SK-N-SH (cell line): Measurements from ENCODE around the gene RYR3. TPM values are rescaled to one million over a fixed set of nuclear protein-coding genes. Genes with fewer than 3 reads are reported as not detected.

Experiments used
- CTCF ChIA-PET: fragments of 300-600, 350-600 bp; formaldehyde crosslinking; extraction: SDS; loops from one replicate; lab custom pipeline; 2021; lab: Yijun Ruan, JAX
- POLR2A ChIA-PET: fragments of 350-600 bp; sonication (Branson Sonifier 250); formaldehyde crosslinking; extraction: SDS; loops from one replicate; lab custom pipeline; 2020; ENCODE audit warnings: antibody characterized with exemption, inconsistent platforms; lab: Yijun Ruan, JAX
- DNase-seq: peaks from one replicate; pipeline ENCODE4 v3.0.0; 2012
- H2AFZ ChIP-seq: fragments of 200-600 bp; sonication (generic); 2 replicates; pipeline ENCODE4 v1.8.1; 2016; ENCODE audit warnings: antibody characterized with exemption, mild to moderate bottlenecking, low read depth
- H3F3A ChIP-seq: fragments of 200-600 bp; sonication (generic); replicated peaks from 2 replicates; pipeline ENCODE3; 2016; ENCODE audit warnings: antibody characterized with exemption, mild to moderate bottlenecking; ENCODE audit not compliant: insufficient read depth
- H3K27ac ChIP-seq, 2 experiments: fragments of 200-500 bp in 1 of 2; fragments of 200-600 bp in 1 of 2; sonication (Bioruptor generic) in 1 of 2; sonication (generic), shearing (Covaris generic) in 1 of 2; 2 replicates each; pipeline versions ENCODE4 v1.5.1 to v1.6.1; 2014 to 2016; ENCODE audit warnings: low read depth in 2 of 2, inconsistent platforms in 1 of 2, low read length in 1 of 2, mild to moderate bottlenecking in 1 of 2, mixed read lengths in 1 of 2
- H3K27me3 ChIP-seq: fragments of 200-600 bp; sonication (generic), shearing (Covaris generic); 2 replicates; pipeline ENCODE4 v1.6.1; 2016; ENCODE audit warnings: mixed run types; ENCODE audit not compliant: insufficient read depth
- H3K36me3 ChIP-seq, 2 experiments: fragments of 200-500 bp in 1 of 2; fragments of 200-600 bp in 1 of 2; sonication (Bioruptor generic) in 1 of 2; sonication (generic) in 1 of 2; replicated peaks in 1 of 2; 2 replicates each; pipeline versions ENCODE3 to v1.5.1; 2014 to 2016; ENCODE audit warnings: low read length in 1 of 2, mild to moderate bottlenecking in 1 of 2; ENCODE audit not compliant: insufficient read depth in 2 of 2, control insufficient read depth in 1 of 2
- H3K4me1 ChIP-seq, 2 experiments: fragments of 200-500 bp in 1 of 2; fragments of 200-600 bp in 1 of 2; sonication (Bioruptor generic) in 1 of 2; sonication (generic), shearing (Covaris generic) in 1 of 2; 2 replicates each; pipeline versions ENCODE4 v1.5.1 to v1.6.1; 2014 to 2016; ENCODE audit warnings: low read depth in 1 of 2, low read length in 1 of 2, mixed run types in 1 of 2; ENCODE audit not compliant: insufficient read depth in 2 of 2, control insufficient read depth in 1 of 2
- H3K4me2 ChIP-seq: fragments of 200-600 bp; sonication (generic), shearing (Covaris generic); 2 replicates; pipeline ENCODE4 v1.6.1; 2017; ENCODE audit warnings: mixed run types
- H3K4me3 ChIP-seq, 2 experiments: fragments of 200-500 bp in 1 of 2; fragments of 200-600 bp in 1 of 2; sonication (Bioruptor generic) in 1 of 2; sonication (generic), shearing (Covaris generic) in 1 of 2; 2 replicates each; pipeline versions ENCODE4 v1.5.1 to v1.8.1; 2014 to 2016; ENCODE audit warnings: low read depth in 2 of 2, inconsistent platforms in 1 of 2, low read length in 1 of 2, mild to moderate bottlenecking in 1 of 2, mixed read lengths in 1 of 2, moderate library complexity in 1 of 2
- H3K79me2 ChIP-seq: fragments of 200-600 bp; sonication (generic); 2 replicates; pipeline ENCODE4 v1.8.1; 2017; ENCODE audit warnings: mild to moderate bottlenecking; ENCODE audit not compliant: insufficient read depth
- H3K9ac ChIP-seq: fragments of 200-600 bp; sonication (generic); 2 replicates; pipeline ENCODE4 v1.6.1; 2017; ENCODE audit warnings: mixed run types
- H3K9me2 ChIP-seq: fragments of 200-600 bp; sonication (generic); 2 replicates; pipeline ENCODE4 v1.6.1; 2017; ENCODE audit warnings: mixed run types
- H3K9me3 ChIP-seq: fragments of 200-600 bp; sonication (generic); 2 replicates; pipeline ENCODE4 v1.6.1; 2017; ENCODE audit warnings: mixed run types, mild to moderate bottlenecking, moderate library complexity
- H4K20me1 ChIP-seq: fragments of 200-600 bp; sonication (generic); 2 replicates; pipeline ENCODE4 v1.6.1; 2017; ENCODE audit warnings: mild to moderate bottlenecking, mixed run types; ENCODE audit not compliant: insufficient read depth
- CHD2 ChIP-seq: fragments of 150-350 bp; IDR thresholded peaks from 2 replicates; pipeline ENCODE4 v1.6.1; 2018; ENCODE audit warnings: low read length; ENCODE audit not compliant: partially characterized antibody
- ELF1 ChIP-seq: IDR thresholded peaks from 2 replicates; pipeline ENCODE4 v1.4.0; 2012
- FOSL2 ChIP-seq: IDR thresholded peaks from 2 replicates; pipeline ENCODE4 v1.4.0; 2012; ENCODE audit warnings: low read depth, mild to moderate bottlenecking, moderate library complexity, borderline replicate concordance
- JUND ChIP-seq: IDR thresholded peaks from 2 replicates; pipeline ENCODE4 v1.4.0; 2012
- MEF2A ChIP-seq: IDR thresholded peaks from 2 replicates; pipeline ENCODE4 v1.4.0; 2012; ENCODE audit warnings: low read depth, borderline replicate concordance
- TAF1 ChIP-seq: IDR thresholded peaks from 2 replicates; pipeline ENCODE4 v1.6.1; 2012; ENCODE audit warnings: low read depth, mild to moderate bottlenecking, low read length, moderate library complexity, borderline replicate concordance
- TEAD4 ChIP-seq: IDR thresholded peaks from 2 replicates; pipeline ENCODE4 v1.4.0; 2012; ENCODE audit warnings: mild to moderate bottlenecking, borderline replicate concordance; ENCODE audit not compliant: insufficient read depth
- YY1 ChIP-seq: IDR thresholded peaks from 2 replicates; pipeline ENCODE4 v1.4.0; 2012; ENCODE audit warnings: low read depth, mild to moderate bottlenecking
- WGBS: methylation state at CpG from one replicate; pipeline ENCODE4 v1.1.6; 2017; ENCODE audit warnings: low lambda C conversion rate; 5-methylcytosine and 5-hydroxymethylcytosine counted together
- polyA plus RNA-seq, 3 experiments: library from polyadenylated mRNA; depleted of rRNA; stranded (reverse); fragments of >200 nt; gene quantifications; 2 replicates each; pipeline ENCODE4 v1.2.3, GENCODE V29; 2012
- TF ChIP-seq, protein P1 (sequence below): IDR thresholded peaks from 2 replicates; pipeline ENCODE4 v1.4.0; 2012; ENCODE audit warnings: low read depth, borderline replicate concordance
- TF ChIP-seq, protein P2 (sequence below): fragments of 150-350 bp; IDR thresholded peaks from 2 replicates; pipeline ENCODE4 v1.6.1; 2017; ENCODE audit warnings: antibody characterized with exemption, low read length, low read depth, borderline replicate concordance
- TF ChIP-seq, protein P3 (sequence below): IDR thresholded peaks from 2 replicates; pipeline ENCODE4 v1.4.0; 2012; ENCODE audit warnings: low read depth, borderline replicate concordance
- TF ChIP-seq, protein P4 (sequence below): fragments of 150-350 bp; IDR thresholded peaks from 2 replicates; pipeline ENCODE4 v1.6.1; 2016; ENCODE audit warnings: mild to moderate bottlenecking, low read depth, low read length
- TF ChIP-seq, protein P5 (sequence below): IDR thresholded peaks from 2 replicates; pipeline ENCODE4 v1.4.0; 2012; ENCODE audit warnings: low read depth

The RYR3 gene
- polyA plus RNA-seq, 1 of the 3 experiments (the other 2 are of a cell fraction) = 0.02 TPM

DNA sequence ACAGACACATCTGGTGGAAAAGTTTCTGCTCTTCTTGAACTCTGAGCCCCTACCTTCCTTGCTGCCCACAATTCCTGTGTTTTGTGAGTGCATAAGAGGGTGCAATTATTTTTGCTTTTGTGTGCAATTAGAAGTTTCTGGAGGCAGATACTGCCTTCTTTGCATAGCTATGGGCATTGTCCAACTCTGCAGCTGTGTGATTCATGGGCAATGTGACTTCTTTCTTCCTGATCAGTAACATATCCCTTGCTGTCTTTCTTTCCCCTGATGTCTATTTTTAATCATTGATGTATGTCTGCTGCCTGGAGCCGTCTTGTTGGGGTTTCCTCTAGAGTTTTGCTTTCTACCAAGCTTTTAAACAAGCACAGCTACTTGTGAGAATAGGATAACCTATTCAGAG is 336.0 kb downstream of the RYR3 start:
- Histone ChIP-seq H3F3A (no peaks in the 10 kb centered on the region), H3K79me2 (no peaks in the 10 kb centered on the region), H2AFZ (no peak overlapping the region), H3K4me1 (peaks cover 0 to under 1% of the 10 kb centered on the region in 2 experiments; a peak in 1 of 4 replicates), H3K4me3 (no peak overlapping the region), H3K27me3 (no peaks in the 10 kb centered on the region; the same call in 1 of the 2 replicates), H4K20me1 (no peaks in the 10 kb centered on the region), H3K9me3 (no peaks in the 10 kb centered on the region), H3K27ac (no peak overlapping the region), H3K36me3 (no peaks in the 10 kb centered on the region), H3K9ac (no peak overlapping the region), H3K9me2 (no peaks in the 10 kb centered on the region), H3K4me2 (no peak overlapping the region)
- CTCF ChIA-PET = interaction anchor here (0.8 to 1.3 kb wide), 3 partner anchors 13 to 355 kb away, joined by 3 to 5 read pairs (median 4); no protein-coding TSS in a partner anchor
- POLR2A ChIA-PET = no interaction called here
- DNase-seq = no peak
- no peak for TF ChIP-seq TEAD4
- TF ChIP-seq, protein P1, sequence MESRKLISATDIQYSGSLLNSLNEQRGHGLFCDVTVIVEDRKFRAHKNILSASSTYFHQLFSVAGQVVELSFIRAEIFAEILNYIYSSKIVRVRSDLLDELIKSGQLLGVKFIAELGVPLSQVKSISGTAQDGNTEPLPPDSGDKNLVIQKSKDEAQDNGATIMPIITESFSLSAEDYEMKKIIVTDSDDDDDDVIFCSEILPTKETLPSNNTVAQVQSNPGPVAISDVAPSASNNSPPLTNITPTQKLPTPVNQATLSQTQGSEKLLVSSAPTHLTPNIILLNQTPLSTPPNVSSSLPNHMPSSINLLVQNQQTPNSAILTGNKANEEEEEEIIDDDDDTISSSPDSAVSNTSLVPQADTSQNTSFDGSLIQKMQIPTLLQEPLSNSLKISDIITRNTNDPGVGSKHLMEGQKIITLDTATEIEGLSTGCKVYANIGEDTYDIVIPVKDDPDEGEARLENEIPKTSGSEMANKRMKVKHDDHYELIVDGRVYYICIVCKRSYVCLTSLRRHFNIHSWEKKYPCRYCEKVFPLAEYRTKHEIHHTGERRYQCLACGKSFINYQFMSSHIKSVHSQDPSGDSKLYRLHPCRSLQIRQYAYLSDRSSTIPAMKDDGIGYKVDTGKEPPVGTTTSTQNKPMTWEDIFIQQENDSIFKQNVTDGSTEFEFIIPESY = no peak
- WGBS = 3% methylated on average over 1 of the region's 1 CpG

DNA sequence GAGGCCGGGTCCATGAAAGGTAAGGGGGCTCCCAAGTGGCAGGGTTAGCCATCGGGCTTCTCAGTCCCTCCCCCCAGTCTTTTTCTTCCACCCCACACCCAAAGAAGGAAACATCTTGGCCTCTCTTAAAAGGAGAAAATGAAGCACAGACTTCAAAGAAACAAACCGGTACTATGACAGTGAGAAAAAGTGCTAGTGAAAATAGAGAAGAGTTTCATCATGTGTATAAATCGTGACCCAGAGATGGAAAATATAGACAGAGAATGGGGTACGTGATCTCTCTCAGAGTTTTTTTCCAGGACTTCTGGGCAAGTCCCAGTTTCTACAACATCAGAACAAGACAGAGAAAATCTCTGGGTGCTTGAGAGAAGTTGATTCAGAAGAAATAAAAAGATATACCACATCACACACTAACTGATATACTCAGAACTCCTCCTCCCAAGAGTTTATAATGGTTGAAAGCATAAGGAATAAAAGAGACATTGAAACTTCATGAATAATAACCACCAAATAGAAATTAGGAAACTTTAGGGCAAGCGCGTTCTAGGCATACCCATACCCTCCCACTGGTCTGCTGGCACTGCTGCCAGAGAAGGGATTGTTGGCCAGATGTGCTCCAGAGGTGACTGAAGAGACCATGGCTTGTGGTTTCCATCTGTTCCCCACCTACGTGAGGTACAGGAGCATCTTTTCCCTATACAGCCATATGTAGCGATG is 338.6 kb downstream of the RYR3 start:
- Histone ChIP-seq H3K4me2 (no peak overlapping the region), H3K4me3 (no peak overlapping the region), H3K36me3 (no peaks in the 10 kb centered on the region), H3K27me3 (no peaks in the 10 kb centered on the region; the same call in 1 of the 2 replicates), H3K4me1 (no peaks in the 10 kb centered on the region; a peak in 1 of 4 replicates), H3K9me3 (no peaks in the 10 kb centered on the region), H2AFZ (no peak overlapping the region), H3F3A (no peaks in the 10 kb centered on the region), H3K9me2 (no peaks in the 10 kb centered on the region), H3K27ac (no peak overlapping the region), H3K79me2 (no peaks in the 10 kb centered on the region), H3K9ac (no peak overlapping the region), H4K20me1 (no peaks in the 10 kb centered on the region)
- no peak for TF ChIP-seq YY1
- TF ChIP-seq ELF1 = no peak
- TF ChIP-seq, protein P2, sequence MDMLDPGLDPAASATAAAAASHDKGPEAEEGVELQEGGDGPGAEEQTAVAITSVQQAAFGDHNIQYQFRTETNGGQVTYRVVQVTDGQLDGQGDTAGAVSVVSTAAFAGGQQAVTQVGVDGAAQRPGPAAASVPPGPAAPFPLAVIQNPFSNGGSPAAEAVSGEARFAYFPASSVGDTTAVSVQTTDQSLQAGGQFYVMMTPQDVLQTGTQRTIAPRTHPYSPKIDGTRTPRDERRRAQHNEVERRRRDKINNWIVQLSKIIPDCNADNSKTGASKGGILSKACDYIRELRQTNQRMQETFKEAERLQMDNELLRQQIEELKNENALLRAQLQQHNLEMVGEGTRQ = no peak
- TF ChIP-seq, protein P1 = no peak
- TF ChIP-seq, protein P3, sequence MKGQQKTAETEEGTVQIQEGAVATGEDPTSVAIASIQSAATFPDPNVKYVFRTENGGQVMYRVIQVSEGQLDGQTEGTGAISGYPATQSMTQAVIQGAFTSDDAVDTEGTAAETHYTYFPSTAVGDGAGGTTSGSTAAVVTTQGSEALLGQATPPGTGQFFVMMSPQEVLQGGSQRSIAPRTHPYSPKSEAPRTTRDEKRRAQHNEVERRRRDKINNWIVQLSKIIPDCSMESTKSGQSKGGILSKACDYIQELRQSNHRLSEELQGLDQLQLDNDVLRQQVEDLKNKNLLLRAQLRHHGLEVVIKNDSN = no peak
- no peak for TF ChIP-seq JUND
- TF ChIP-seq, protein P4, sequence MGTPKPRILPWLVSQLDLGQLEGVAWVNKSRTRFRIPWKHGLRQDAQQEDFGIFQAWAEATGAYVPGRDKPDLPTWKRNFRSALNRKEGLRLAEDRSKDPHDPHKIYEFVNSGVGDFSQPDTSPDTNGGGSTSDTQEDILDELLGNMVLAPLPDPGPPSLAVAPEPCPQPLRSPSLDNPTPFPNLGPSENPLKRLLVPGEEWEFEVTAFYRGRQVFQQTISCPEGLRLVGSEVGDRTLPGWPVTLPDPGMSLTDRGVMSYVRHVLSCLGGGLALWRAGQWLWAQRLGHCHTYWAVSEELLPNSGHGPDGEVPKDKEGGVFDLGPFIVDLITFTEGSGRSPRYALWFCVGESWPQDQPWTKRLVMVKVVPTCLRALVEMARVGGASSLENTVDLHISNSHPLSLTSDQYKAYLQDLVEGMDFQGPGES = no peak
- no peak for TF ChIP-seq CHD2
- TF ChIP-seq MEF2A = no peak
- TF ChIP-seq, protein P5, sequence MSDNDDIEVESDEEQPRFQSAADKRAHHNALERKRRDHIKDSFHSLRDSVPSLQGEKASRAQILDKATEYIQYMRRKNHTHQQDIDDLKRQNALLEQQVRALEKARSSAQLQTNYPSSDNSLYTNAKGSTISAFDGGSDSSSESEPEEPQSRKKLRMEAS = no peak
- TF ChIP-seq FOSL2 = no peak
- no peak for TF ChIP-seq TAF1
- POLR2A ChIA-PET = no interaction called here
- CTCF ChIA-PET = interaction anchor here (1.0 to 1.7 kb wide), 3 partner anchors 9 to 51 kb away, joined by 4 to 6 read pairs (median 5); no protein-coding TSS in a partner anchor
- 53% methylated on average over 9 of the region's 9 CpGs for WGBS
- DNase-seq = no peak
